GM20000 (cell line): Measurements from ENCODE around the gene NCEH1.

ENCODE experiments used
- DNase-seq: peaks from one replicate; pipeline ENCODE4 v3.0.0; 2012; ENCODE audit warnings: low spot score
- TF ChIP-seq, protein P1 (sequence below): IDR thresholded peaks from 2 replicates; pipeline ENCODE4 v1.5.1; 2012; ENCODE audit warnings: mild to moderate bottlenecking, control low read depth; ENCODE audit errors: extremely low read depth, missing control alignments

Gene NCEH1

DNA sequence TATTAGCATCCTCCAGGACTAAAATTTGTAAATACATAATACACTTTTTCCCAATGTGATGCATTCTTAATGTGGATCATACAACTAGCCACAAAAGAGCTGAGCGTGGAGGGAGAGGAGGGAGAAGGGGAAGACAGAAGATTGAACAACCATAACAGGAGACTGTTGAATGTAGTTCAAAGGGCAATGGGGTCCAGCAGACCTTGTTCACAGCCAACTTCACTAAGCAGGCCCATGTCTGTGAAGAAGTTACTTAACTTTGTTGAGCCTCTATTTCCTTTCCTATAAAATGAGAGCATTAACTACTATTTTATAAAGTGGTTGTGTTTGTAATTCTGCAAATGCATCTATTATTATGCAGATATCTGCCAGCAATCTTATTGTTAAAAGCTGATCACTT, 13.3 kb downstream of the NCEH1 start:
- no peak for DNase-seq
- TF ChIP-seq, protein P1, sequence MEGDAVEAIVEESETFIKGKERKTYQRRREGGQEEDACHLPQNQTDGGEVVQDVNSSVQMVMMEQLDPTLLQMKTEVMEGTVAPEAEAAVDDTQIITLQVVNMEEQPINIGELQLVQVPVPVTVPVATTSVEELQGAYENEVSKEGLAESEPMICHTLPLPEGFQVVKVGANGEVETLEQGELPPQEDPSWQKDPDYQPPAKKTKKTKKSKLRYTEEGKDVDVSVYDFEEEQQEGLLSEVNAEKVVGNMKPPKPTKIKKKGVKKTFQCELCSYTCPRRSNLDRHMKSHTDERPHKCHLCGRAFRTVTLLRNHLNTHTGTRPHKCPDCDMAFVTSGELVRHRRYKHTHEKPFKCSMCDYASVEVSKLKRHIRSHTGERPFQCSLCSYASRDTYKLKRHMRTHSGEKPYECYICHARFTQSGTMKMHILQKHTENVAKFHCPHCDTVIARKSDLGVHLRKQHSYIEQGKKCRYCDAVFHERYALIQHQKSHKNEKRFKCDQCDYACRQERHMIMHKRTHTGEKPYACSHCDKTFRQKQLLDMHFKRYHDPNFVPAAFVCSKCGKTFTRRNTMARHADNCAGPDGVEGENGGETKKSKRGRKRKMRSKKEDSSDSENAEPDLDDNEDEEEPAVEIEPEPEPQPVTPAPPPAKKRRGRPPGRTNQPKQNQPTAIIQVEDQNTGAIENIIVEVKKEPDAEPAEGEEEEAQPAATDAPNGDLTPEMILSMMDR, result no peak

DNA sequence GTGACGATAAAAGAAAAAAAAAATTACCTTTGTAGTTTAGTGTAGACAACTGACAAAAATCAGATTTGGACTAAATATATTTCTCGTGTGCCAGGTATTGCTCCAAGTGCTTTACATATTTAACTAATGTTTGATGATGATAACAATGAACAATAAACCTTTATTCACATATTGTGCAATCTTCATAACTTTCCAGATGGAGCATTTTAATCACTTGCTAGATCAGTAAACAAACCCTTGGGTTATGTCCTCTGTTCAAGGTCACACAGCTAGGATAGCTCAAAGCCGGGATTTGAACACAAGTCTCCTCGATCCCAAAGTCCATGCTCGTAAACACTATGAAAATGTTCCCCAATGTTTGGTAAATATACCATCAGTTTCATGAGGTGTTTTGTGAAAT, 14.5 kb downstream of the NCEH1 start:
- DNase-seq, result no peak
- TF ChIP-seq, protein P1, result no peak

DNA sequence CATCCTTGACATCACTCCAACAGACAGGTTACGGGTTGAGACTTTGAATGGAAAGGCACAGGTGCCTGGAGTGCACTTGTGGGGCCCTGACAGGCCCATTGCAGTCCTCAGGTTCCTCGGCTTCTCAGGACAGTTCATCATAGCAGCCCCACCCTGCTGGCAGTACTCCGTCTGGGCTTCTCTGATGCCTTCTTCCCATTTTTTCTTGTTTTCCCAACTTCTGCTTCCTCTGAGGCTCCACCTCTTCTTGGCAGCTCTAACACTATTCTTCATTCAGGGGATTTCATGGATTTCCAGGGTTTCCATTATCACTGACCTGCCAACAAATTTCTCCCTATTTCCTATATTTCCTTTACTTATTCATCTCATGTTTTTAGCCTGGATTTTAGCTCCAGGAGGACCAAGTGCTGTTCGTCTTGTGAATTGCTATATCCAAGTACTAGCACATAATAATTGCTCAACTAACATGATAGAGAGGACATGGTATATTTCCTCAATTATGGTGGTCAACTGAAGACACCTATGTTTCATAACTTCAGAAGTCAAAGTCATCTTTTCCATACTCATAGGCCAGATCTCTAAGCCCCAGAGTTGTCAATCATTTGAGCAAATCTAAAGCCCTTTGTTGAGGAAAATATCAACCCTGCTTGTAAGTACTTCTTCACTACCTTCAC, 16.2 kb downstream of the NCEH1 start:
- TF ChIP-seq, protein P1, result no peak
- no peak for DNase-seq

DNA sequence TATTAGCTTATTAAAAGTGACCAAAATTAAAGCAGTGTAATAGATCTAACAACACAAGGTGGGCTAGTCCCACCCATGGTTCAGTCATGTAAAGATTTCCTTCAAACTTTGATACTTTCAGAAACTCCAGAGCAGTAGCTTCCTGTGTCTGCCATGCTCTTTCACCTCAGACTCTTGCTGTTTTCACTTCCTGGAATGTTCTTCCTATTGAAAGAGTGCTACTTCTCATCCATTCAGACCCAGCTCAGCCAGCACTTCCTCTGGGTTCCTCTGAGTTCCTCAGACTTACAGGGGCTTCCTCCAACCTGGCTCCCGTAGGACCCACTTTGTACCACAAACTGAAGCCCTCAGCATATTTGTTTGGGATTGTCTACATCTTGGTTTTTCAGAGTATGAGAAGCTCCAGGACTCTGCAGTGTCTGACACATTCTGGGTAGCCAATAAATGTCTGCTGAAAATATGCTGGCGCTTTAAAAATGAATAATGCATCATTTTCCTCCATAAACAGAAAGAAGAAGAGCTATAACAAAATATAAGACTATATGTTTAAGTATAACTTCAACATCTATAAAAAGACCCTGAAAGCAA, 18.0 kb downstream of the NCEH1 start:
- no peak for DNase-seq
- TF ChIP-seq, protein P1, result no peak

DNA sequence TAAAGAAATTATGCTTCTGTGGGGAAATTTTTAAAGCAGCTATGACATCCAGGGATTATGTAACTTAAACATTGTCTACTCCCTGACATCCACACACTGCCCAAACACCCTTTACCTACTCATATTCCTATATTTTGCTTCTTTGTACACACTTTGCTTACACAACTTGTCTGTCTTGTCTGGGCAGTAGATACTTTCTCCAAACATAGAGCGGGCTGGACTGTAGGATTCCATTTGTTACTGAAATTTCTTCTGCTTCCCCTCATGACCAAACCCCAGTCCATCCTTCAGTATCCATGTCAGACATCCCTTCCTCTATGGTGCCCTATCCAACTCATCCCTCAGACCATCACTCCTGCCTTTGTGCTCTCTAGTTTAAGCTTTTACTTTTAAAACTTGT, 19.9 kb downstream of the NCEH1 start:
- DNase-seq, result no peak
- TF ChIP-seq, protein P1, result no peak

DNA sequence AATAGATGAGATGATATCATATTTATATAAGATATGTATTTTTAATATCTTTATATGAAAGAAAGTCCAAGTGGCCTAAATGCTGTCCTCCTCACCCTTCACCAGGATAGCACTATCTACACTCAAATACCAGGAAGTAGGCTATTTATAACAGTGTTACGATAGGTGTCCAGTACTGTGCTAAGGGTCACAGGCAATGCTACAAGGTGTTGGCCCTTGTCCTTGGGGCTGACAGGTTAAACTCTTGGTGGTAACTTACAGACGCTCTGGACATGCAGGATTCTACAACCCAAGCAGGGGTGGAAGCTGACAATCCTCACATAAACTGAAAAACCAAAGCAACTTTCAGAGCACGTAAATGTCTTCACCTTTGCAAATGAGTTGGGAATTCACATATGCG, 22.3 kb downstream of the NCEH1 start:
- TF ChIP-seq, protein P1, result no peak
- DNase-seq, result no peak

DNA sequence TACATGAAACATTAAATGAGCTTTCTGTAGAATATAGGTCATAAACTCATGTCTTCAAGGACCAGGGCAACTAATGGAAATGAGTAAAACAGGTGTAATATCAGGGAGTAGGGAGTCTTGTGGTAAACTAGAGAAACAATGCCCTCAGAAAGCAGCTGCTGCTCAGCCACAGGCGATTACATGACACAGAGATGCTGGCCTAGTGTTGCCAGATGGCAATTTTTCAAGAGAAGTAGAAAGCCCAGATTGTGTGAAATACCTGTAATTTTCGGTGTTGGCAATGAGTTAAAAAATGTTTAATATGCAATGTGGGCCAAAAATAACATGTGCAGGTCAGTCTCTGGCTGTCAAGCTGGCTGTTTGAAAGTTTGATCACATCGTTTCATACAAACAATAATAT, 23.4 kb downstream of the NCEH1 start:
- no peak for DNase-seq
- TF ChIP-seq, protein P1, result no peak
